Measurements from ENCODE around the gene KLHL4.
"Not testable (repeated sequence)": the region's sequence is repeated elsewhere in the genome, so short reads cannot be mapped to it uniquely, and the experiment has no call there.

KLHL4 gene

GRCh38 chrX:87661761-87662160, 144.2 kb downstream of the KLHL4 start:
- DNase-seq (ENCODE audit: low read depth), result no peak

- no peak for DNase-seq (ENCODE audit: low read depth)
Observed at GRCh38 chrX:87663421-87663820, 145.8 kb downstream of the KLHL4 start.

- DNase-seq (ENCODE audit: low read depth), result no peak
Observed at GRCh38 chrX:87664381-87664780, 146.8 kb downstream of the KLHL4 start.

GRCh38 chrX:87679849-87680248, 162.2 kb downstream of the KLHL4 start:
- DNase-seq (ENCODE audit: low read depth), result no peak

GRCh38 chrX:87687703-87688102, 170.1 kb downstream of the KLHL4 start:
- DNase-seq (ENCODE audit: low read depth), result no peak

- DNase-seq (ENCODE audit: low read depth), result not testable (repeated sequence)
Observed at GRCh38 chrX:87688113-87688748, 170.6 kb downstream of the KLHL4 start.

GRCh38 chrX:87689218-87689617, 171.6 kb downstream of the KLHL4 start:
- DNase-seq (ENCODE audit: low read depth), result not testable (repeated sequence)

GRCh38 chrX:87693204-87693603, 175.6 kb downstream of the KLHL4 start:
- DNase-seq (ENCODE audit: low read depth), result no peak

- no peak for DNase-seq (ENCODE audit: low read depth)
Observed at GRCh38 chrX:87697409-87697808, 179.8 kb downstream of the KLHL4 start.

GRCh38 chrX:87702795-87703194, 185.2 kb downstream of the KLHL4 start:
- no peak for DNase-seq (ENCODE audit: low read depth)

GRCh38 chrX:87703469-87703868, 185.9 kb downstream of the KLHL4 start:
- not testable (repeated sequence) for DNase-seq (ENCODE audit: low read depth)

GRCh38 chrX:87706134-87706533, 188.5 kb downstream of the KLHL4 start:
- DNase-seq (ENCODE audit: low read depth), result no peak

- DNase-seq (ENCODE audit: low read depth), result no peak
Observed at GRCh38 chrX:87710580-87710979, 193.0 kb downstream of the KLHL4 start.
